ENCODE data around the gene UXT. TPM values are rescaled to one million over a fixed set of nuclear protein-coding genes. Genes with fewer than 3 reads are reported as not detected.

Gene UXT, protein sequence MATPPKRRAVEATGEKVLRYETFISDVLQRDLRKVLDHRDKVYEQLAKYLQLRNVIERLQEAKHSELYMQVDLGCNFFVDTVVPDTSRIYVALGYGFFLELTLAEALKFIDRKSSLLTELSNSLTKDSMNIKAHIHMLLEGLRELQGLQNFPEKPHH
- 10 to 100 TPM; 63.8 to 72.0 TPM for total RNA-seq
- 79.9 TPM for polyA plus RNA-seq (ENCODE audit: insufficient read depth, low read depth, low replicate concordance)
- long read RNA-seq, donor 1, transcript UXT-201 (7 exons, 574 nt) = major isoform, 72 of 110 reads
- long read RNA-seq, donor 1, transcript UXT-204 (3 exons, 476 nt) = minor isoform, 7 of 110 reads
- long read RNA-seq, donor 1, transcript UXT-202 (6 exons, 701 nt) = minor isoform, 29 of 110 reads
- long read RNA-seq, donor 1, partial matches to known transcripts = 0 of 110 reads
- long read RNA-seq, donor 1, other reads (novel, unspliced or antisense) = 0 of 110 reads
- long read RNA-seq, donor 2, transcript UXT-201 (7 exons, 574 nt) = major isoform, 43 of 79 reads
- long read RNA-seq, donor 2, transcript UXT-202 (6 exons, 701 nt) = minor isoform, 24 of 79 reads
- long read RNA-seq, donor 2, transcript UXT-204 (3 exons, 476 nt) = minor isoform, 6 of 79 reads
- long read RNA-seq, donor 2, partial matches to known transcripts = 5 of 79 reads
- long read RNA-seq, donor 2, other reads (novel, unspliced or antisense) = 0 of 79 reads

DNA sequence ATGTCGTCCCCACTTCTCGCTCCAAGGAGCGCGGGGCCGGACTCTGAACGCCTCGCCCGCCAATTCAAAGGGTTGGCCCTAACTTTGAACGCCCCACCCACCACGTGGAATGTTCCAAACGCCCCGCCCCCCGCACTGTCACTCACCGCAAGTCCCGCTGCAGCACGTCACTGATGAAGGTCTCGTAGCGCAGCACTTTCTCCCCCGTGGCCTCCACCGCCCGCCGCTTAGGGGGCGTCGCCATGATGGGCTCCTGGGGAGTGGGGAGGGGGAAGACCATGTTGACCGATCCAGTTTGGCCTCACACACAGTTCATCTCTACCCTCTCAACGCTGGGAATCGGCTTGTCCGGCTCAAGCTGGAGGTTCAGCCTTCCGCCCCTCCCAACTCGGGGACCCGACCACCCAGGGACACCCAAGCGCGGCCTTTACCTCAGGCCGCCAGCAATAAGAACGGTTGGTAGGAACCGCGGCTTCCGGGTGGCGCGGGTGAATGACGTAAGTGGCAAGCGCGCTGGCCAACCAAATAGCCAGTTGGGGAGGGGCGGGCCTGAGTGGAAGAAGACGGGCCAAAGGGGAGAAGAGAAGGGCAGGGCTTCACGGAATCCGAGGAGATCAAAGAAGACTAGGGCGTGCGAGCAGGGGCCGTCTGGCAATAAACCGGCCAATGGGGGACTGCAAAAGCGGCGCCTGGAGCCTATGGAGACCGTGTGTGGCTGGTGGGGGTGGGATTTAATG, at the start of gene UXT:
Gene UXT (minus strand): TSS at position 497 of the 737 bp plus-strand sequence. CDS start 253 bp downstream, at position 244.
- H3K27ac ChIP-seq = peak within 1 kb of the TSS; percentile 86 to 92
- H3K4me1 ChIP-seq = no peaks in the 10 kb centered on the region
- peak within 1 kb of the TSS; percentile 57 to 74 for H3K4me3 ChIP-seq
- H3K36me3 ChIP-seq (ENCODE audit: low read depth, missing control alignments) = no peaks in the 10 kb centered on the region
- H3K9me3 ChIP-seq = no peaks in the 10 kb centered on the region
- no peaks in the 10 kb centered on the region for H3K27me3 ChIP-seq
- intact Hi-C loops (cut with DNase I; ENCODE audit: low total_unique reads) = no loop called here
- no peak for TF ChIP-seq POLR2A (IDR thresholded peaks at IDR 0.05)
- TF ChIP-seq CTCF (IDR thresholded peaks at IDR 0.05) = no peak
- 0 to 1% methylated on average over 3 to 27 of the region's 54 CpGs for WGBS, 2 donors
- DNase-seq = peak; percentile 94

GRCh38 chrX:47707031-47707780, 48.2 kb upstream of the UXT start:
- Histone ChIP-seq H3K27ac (peak overlapping the region; percentile 70 to 71), H3K4me1 (peaks cover 5% of the 10 kb centered on the region), H3K9me3 (no peaks in the 10 kb centered on the region), H3K27me3 (no peaks in the 10 kb centered on the region), H3K4me3 (no peak overlapping the region), H3K36me3 (ENCODE audit: low read depth, missing control alignments) (no peaks in the 10 kb centered on the region)
- intact Hi-C loops (cut with DNase I; ENCODE audit: low total_unique reads) = no loop called here
- 30 to 45% methylated on average over 4 to 7 of the region's 7 CpGs for WGBS, 2 donors
- no peak for TF ChIP-seq CTCF (IDR thresholded peaks at IDR 0.05)
- TF ChIP-seq POLR2A (IDR thresholded peaks at IDR 0.05) = no peak
- no peak for DNase-seq

GRCh38 chrX:47706575-47706974, 47.6 kb upstream of the UXT start:
- Histone ChIP-seq H3K36me3 (ENCODE audit: low read depth, missing control alignments) (no peaks in the 10 kb centered on the region), H3K9me3 (no peaks in the 10 kb centered on the region), H3K27ac (peak overlapping the region in 1 of 2 donors; percentile 71), H3K4me1 (peaks cover 5% of the 10 kb centered on the region), H3K27me3 (no peaks in the 10 kb centered on the region), H3K4me3 (no peak overlapping the region)
- no peak for TF ChIP-seq POLR2A (IDR thresholded peaks at IDR 0.05)
- no peak for TF ChIP-seq CTCF (IDR thresholded peaks at IDR 0.05)
- 29 to 33% methylated on average over 3 of the region's 3 CpGs for WGBS, 2 donors
- no peak for DNase-seq
- intact Hi-C loops (cut with DNase I; ENCODE audit: low total_unique reads) = no loop called here

GRCh38 chrX:47704736-47705135, 45.8 kb upstream of the UXT start:
- TF ChIP-seq POLR2A (IDR thresholded peaks at IDR 0.05) (no peak), CTCF (IDR thresholded peaks at IDR 0.05) (no peak)
- intact Hi-C loops (cut with DNase I; ENCODE audit: low total_unique reads) = no loop called here
- DNase-seq = no peak
- Histone ChIP-seq H3K27me3 (no peaks in the 10 kb centered on the region), H3K9me3 (no peaks in the 10 kb centered on the region), H3K4me1 (no peaks in the 10 kb centered on the region), H3K4me3 (no peak overlapping the region), H3K27ac (no peak overlapping the region), H3K36me3 (ENCODE audit: low read depth, missing control alignments) (no peaks in the 10 kb centered on the region)
- WGBS, 2 donors = 84 to 93% methylated on average over 5 of the region's 5 CpGs

All from testis (tissue), 5 donors.